ENCODE data around the gene TTF2. TPM values are rescaled to one million over a fixed set of nuclear protein-coding genes. Genes with fewer than 3 reads are reported as not detected.

The TTF2 gene
- total and polyA plus RNA-seq, 9 of the 15 experiments (the other 6 are each of a cell fraction or from before 2014, with no cell fraction given): 9.4 to 71.1 (median 42.1) TPM

DNA sequence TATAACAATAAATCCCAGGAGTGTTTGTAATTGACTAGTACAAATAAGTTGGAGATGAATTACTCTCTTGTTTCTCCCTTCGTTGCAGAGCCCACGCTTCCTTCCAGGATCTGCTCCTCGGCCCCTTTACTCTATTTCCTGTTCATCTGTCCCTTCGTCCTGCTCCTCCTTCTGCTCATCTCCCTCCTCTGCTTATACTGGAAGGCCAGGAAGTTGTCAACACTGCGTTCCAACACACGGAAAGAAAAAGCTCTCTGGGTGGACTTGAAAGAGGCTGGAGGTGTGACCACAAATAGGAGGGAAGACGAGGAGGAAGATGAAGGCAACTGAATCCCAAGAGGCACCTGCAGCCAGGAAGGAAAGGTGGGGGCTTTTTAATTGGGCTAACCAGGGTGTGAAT, 26.4 kb upstream of the TTF2 start:
- FAIRE-seq: no peak
- in situ Hi-C loops (cut with MboI): no loop called here
- POLR2A ChIA-PET: no interaction called here

More for the DNA sequence above, 26.4 kb upstream of the TTF2 start:
- peak overlapping the region; percentile 21; the same call in 1 of the 2 replicates for H2AFZ ChIP-seq (ENCODE audit: low read depth, low read length)
- TF ChIP-seq ZC3H11A (IDR thresholded peaks at IDR 0.05; ENCODE audit: low read depth, low read length) (no peak), HDAC2 (IDR thresholded peaks at IDR 0.05) (no peak), SMC3 (conservative IDR thresholded peaks at IDR 0.05; ENCODE audit: insufficient read depth, low read depth, low read length) (no peak), YY1 (IDR thresholded peaks at IDR 0.05; ENCODE audit: borderline replicate concordance in 1 of 3, control insufficient read depth in 1 of 3, extremely low read depth in 1 of 3, insufficient read depth in 3 of 3, insufficient read length in 1 of 3, insufficient replicate concordance in 2 of 3, low read depth in 1 of 3, low read length in 2 of 3) (no peak), DNMT1 (IDR thresholded peaks at IDR 0.05) (no peak), SMARCB1 (IDR thresholded peaks at IDR 0.05; ENCODE audit: insufficient read length, low read depth) (no peak), SIRT6 (IDR thresholded peaks at IDR 0.05; ENCODE audit: low read depth, low read length) (no peak), FOXA1 (IDR thresholded peaks at IDR 0.05; ENCODE audit: borderline replicate concordance) (no peak), ZNF551 (CRISPR knock-in tag; IDR thresholded peaks at IDR 0.05) (no peak)
- TF ChIP-seq, protein P1, sequence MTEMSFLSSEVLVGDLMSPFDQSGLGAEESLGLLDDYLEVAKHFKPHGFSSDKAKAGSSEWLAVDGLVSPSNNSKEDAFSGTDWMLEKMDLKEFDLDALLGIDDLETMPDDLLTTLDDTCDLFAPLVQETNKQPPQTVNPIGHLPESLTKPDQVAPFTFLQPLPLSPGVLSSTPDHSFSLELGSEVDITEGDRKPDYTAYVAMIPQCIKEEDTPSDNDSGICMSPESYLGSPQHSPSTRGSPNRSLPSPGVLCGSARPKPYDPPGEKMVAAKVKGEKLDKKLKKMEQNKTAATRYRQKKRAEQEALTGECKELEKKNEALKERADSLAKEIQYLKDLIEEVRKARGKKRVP (CRISPR knock-in tag; IDR thresholded peaks at IDR 0.05): no peak
- TF ChIP-seq, protein P2, sequence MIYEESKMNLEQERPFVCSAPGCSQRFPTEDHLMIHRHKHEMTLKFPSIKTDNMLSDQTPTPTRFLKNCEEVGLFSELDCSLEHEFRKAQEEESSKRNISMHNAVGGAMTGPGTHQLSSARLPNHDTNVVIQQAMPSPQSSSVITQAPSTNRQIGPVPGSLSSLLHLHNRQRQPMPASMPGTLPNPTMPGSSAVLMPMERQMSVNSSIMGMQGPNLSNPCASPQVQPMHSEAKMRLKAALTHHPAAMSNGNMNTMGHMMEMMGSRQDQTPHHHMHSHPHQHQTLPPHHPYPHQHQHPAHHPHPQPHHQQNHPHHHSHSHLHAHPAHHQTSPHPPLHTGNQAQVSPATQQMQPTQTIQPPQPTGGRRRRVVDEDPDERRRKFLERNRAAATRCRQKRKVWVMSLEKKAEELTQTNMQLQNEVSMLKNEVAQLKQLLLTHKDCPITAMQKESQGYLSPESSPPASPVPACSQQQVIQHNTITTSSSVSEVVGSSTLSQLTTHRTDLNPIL (CRISPR knock-in tag; IDR thresholded peaks at IDR 0.05): no peak
- TF ChIP-seq, protein P3, sequence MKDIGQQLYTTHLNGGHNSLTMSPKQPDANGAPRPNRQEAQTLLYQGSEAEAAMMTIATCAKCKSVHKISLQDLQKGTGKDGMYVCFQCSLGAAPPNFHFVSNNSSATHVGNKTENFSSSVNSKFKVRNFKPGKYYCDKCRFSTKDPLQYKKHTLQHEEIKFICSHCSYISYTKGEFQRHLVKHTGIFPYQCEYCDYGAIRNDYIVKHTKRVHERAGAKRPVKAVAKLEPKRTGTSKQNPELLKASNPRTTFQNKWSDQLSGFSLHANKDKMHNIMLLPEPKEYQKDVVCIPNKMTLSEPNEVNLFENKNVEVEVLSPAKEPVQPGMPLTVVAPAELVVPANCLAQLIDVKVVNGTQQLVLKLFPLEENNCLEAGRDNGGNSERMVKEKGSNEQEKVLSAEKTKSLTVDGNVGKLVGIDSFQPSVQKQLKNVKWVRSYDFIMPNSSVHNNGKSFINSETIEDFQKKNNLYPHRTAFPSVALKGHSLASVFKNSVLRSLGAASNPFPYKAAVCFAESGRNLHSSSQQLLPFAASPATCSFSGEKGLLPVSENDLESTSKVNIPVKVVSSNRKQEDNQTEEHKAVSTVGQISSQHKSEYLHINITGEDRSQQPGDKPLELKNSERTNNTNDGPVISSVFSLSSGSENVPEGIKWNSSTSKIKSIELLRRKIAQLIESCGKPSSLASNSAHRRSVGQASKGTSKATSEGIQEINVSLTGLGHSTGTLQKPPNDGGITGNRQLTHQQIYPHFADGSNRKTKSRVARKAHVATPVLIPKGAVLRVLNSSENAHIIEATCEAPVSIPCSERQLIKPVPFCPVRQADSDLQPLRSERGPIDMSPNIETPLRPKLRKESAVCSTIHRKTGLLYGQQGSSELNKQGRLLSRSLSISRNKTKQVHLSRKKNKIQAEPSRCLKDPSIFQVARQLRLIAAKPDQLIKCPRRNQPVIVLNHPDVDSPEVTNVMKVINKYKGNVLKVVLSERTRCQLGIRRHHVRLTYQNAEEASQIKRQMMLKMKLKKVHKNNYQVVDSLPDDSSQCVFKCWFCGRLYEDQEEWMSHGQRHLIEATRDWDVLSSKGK (CRISPR knock-in tag; IDR thresholded peaks at IDR 0.05): no peak
- TF ChIP-seq, protein P4, sequence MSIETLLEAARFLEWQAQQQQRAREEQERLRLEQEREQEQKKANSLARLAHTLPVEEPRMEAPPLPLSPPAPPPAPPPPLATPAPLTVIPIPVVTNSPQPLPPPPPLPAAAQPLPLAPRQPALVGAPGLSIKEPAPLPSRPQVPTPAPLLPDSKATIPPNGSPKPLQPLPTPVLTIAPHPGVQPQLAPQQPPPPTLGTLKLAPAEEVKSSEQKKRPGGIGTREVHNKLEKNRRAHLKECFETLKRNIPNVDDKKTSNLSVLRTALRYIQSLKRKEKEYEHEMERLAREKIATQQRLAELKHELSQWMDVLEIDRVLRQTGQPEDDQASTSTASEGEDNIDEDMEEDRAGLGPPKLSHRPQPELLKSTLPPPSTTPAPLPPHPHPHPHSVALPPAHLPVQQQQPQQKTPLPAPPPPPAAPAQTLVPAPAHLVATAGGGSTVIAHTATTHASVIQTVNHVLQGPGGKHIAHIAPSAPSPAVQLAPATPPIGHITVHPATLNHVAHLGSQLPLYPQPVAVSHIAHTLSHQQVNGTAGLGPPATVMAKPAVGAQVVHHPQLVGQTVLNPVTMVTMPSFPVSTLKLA (conservative IDR thresholded peaks at IDR 0.05): no peak
- H3K4me1 ChIP-seq (replicated peaks in 1 of 2; ENCODE audit: control insufficient read depth in 2 of 2, insufficient read depth in 2 of 2, low read length in 2 of 2): peaks cover 0 to 4% of the 10 kb centered on the region in 2 experiments; a peak in 2 of 5 replicates
- no peak overlapping the region for H3K9ac ChIP-seq (ENCODE audit: insufficient read depth in 1 of 2, low read depth in 2 of 2, low read length in 2 of 2)
- CTCF ChIA-PET (ENCODE audit: low intra/inter-chr PET ratio): no interaction called here
- no peak overlapping the region for H3K4me3 ChIP-seq
- DNase-seq (ENCODE audit: extremely low read depth in 1 of 4, low spot score in 3 of 4): no peak
- no peaks in the 10 kb centered on the region for H4K20me1 ChIP-seq (replicated peaks; ENCODE audit: control insufficient read depth, insufficient read depth, low read length)
- ATAC-seq: no peak
- H3K79me2 ChIP-seq (ENCODE audit: control insufficient read depth, insufficient read depth, low read length): no peaks in the 10 kb centered on the region
- intact Hi-C loops (cut with micrococcal nuclease): no loop called here
- H3K9me3 ChIP-seq (replicated peaks; ENCODE audit: control insufficient read depth, insufficient read depth, low read depth, low read length): no peaks in the 10 kb centered on the region
- H3K27ac ChIP-seq (ENCODE audit: extremely low read depth, low read depth, low read length): no peak overlapping the region
- H3K9me1 ChIP-seq (ENCODE audit: control insufficient read depth, insufficient read depth, low read length): no peaks in the 10 kb centered on the region
- no peaks in the 10 kb centered on the region for H3K27me3 ChIP-seq (ENCODE audit: control insufficient read depth in 2 of 2, insufficient read depth in 2 of 2, low read length in 2 of 2)
- 29% methylated on average over 7 of the region's 7 CpGs for WGBS (ENCODE audit: insufficient coverage, low coverage, missing lambda C conversion rate)
- H3K36me3 ChIP-seq (ENCODE audit: control insufficient read depth, insufficient read depth, low read length): no peaks in the 10 kb centered on the region
- no TSS peak for BruUV-seq (replicated peaks)
- H3K4me2 ChIP-seq (ENCODE audit: insufficient read depth, low read length): no peak overlapping the region

All from K562 (cell line).